ENCODE results near the gene EWSR1.
"Not testable (repeated sequence)": the region's sequence is repeated elsewhere in the genome, so short reads cannot be mapped to it uniquely, and the experiment has no call there.

Gene EWSR1

GRCh38 chr22:29247891-29248290 lies 20.2 kb upstream of the EWSR1 start:
- DNase-seq = not testable (repeated sequence)

GRCh38 chr22:29251265-29251664 lies 16.8 kb upstream of the EWSR1 start:
- DNase-seq = no peak

GRCh38 chr22:29251981-29252911 lies 15.8 kb upstream of the EWSR1 start:
- DNase-seq = no peak

GRCh38 chr22:29253561-29254285 lies 14.3 kb upstream of the EWSR1 start:
- no peak for DNase-seq

- no peak for DNase-seq
Observed at GRCh38 chr22:29254286-29254660, 13.8 kb upstream of the EWSR1 start.

GRCh38 chr22:29255064-29255621 lies 12.9 kb upstream of the EWSR1 start:
- no peak for DNase-seq

- no peak for DNase-seq
Observed at GRCh38 chr22:29256606-29257325, 11.3 kb upstream of the EWSR1 start.

GRCh38 chr22:29257751-29258181 lies 10.3 kb upstream of the EWSR1 start:
- no peak for DNase-seq

GRCh38 chr22:29258407-29259252 lies 9.4 kb upstream of the EWSR1 start:
- DNase-seq = no peak

- DNase-seq = no peak
Observed at GRCh38 chr22:29259253-29259899, 8.7 kb upstream of the EWSR1 start.

GRCh38 chr22:29260031-29260560 lies 8.0 kb upstream of the EWSR1 start:
- DNase-seq = no peak

- DNase-seq = no peak
Observed at GRCh38 chr22:29260601-29261315, 7.3 kb upstream of the EWSR1 start.

GRCh38 chr22:29263791-29264276 lies 4.2 kb upstream of the EWSR1 start:
- DNase-seq = no peak

GRCh38 chr22:29265305-29265704 lies 2.8 kb upstream of the EWSR1 start:
- DNase-seq = no peak

- DNase-seq = no peak
Observed at GRCh38 chr22:29265929-29266328, 2.1 kb upstream of the EWSR1 start.

- DNase-seq = no peak
Observed at GRCh38 chr22:29266564-29267461, 1.3 kb upstream of the EWSR1 start.

GRCh38 chr22:29267462-29267857 lies 608 bp upstream of the EWSR1 start:
- DNase-seq = no peak

GRCh38 chr22:29268511-29269229 lies 602 bp downstream of the EWSR1 start:
- peak in 1 of 2 donors; percentile 36 for DNase-seq

- no peak for DNase-seq
Observed at GRCh38 chr22:29269230-29269604, 1.1 kb downstream of the EWSR1 start.
